Liver (tissue), 10 donors: ENCODE measurements around the gene MED22. TPM values are rescaled to one million over a fixed set of nuclear protein-coding genes. Genes with fewer than 3 reads are reported as not detected.

Source experiments
- DNase-seq: peaks from one replicate; pipeline ENCODE4 v3.0.0-alpha.2; 2017; ENCODE audit warnings: low spot score
- H3K27ac ChIP-seq, 2 donors: one replicate each; pipeline ENCODE4 v1.7.0; 2013; ENCODE audit warnings: inconsistent platforms in 2 of 2, low read length in 2 of 2, control low read depth in 1 of 2, low read depth in 1 of 2, mild to moderate bottlenecking in 1 of 2
- H3K27me3 ChIP-seq, 4 donors: one replicate each; pipeline versions ENCODE4 v1.6.1 to v1.7.0; 2013; ENCODE audit warnings: low read length in 3 of 4, inconsistent platforms in 1 of 4, mild to moderate bottlenecking in 1 of 4, moderate library complexity in 1 of 4; ENCODE audit not compliant: control insufficient read depth in 4 of 4, insufficient read depth in 4 of 4
- H3K36me3 ChIP-seq, 4 donors: one replicate each; pipeline versions ENCODE4 v1.6.1 to v1.7.0; 2013; ENCODE audit warnings: low read length in 3 of 4, mild to moderate bottlenecking in 3 of 4, low read depth in 1 of 4, moderate library complexity in 1 of 4; ENCODE audit not compliant: control insufficient read depth in 4 of 4, insufficient read depth in 3 of 4
- H3K4me1 ChIP-seq, 4 donors: one replicate each; pipeline versions ENCODE4 v1.6.1 to v1.7.0; 2013; ENCODE audit warnings: low read length in 3 of 4, mild to moderate bottlenecking in 3 of 4, moderate library complexity in 1 of 4; ENCODE audit not compliant: control insufficient read depth in 4 of 4, insufficient read depth in 4 of 4
- H3K4me3 ChIP-seq, 3 donors: one replicate each; pipeline versions ENCODE4 v1.6.1 to v1.7.0; 2013; ENCODE audit warnings: low read length in 3 of 3, control low read depth in 1 of 3, low read depth in 1 of 3, mild to moderate bottlenecking in 1 of 3
- H3K9ac ChIP-seq, 2 donors: one replicate each; pipeline ENCODE4 v1.7.0; 2013; ENCODE audit warnings: low read length in 2 of 2, mild to moderate bottlenecking in 2 of 2, moderate library complexity in 2 of 2, control low read depth in 1 of 2, low read depth in 1 of 2
- H3K9me3 ChIP-seq, 4 donors: one replicate each; pipeline versions ENCODE4 v1.6.1 to v1.7.0; 2013; ENCODE audit warnings: low read length in 3 of 4; ENCODE audit not compliant: control insufficient read depth in 4 of 4
- ATF3 ChIP-seq: IDR thresholded peaks from 2 replicates; pipeline ENCODE4 v1.6.1; 2016; ENCODE audit warnings: antibody characterized with exemption
- CTCF ChIP-seq: fragments of 150-350 bp; IDR thresholded peaks from 2 replicates; pipeline ENCODE4 v1.5.1; 2017; ENCODE audit warnings: improper control_type of control experiment, low read depth, low read length; ENCODE audit not compliant: missing input control
- EGR1 ChIP-seq, 2 donors: IDR thresholded peaks; 2 replicates each; pipeline ENCODE4 v1.6.1; 2016 to 2018; ENCODE audit warnings: antibody characterized with exemption in 2 of 2, low read depth in 2 of 2
- HNF4G ChIP-seq: IDR thresholded peaks from 2 replicates; pipeline ENCODE4 v1.6.1; 2016; ENCODE audit warnings: antibody characterized with exemption
- TAF1 ChIP-seq: conservative IDR thresholded peaks from 2 replicates; pipeline ENCODE4 v1.6.1; 2016; ENCODE audit warnings: antibody characterized with exemption, mild to moderate bottlenecking
- WGBS: extraction: QIAGEN DNeasy Blood & Tissue Kit; methylation state at CpG from one replicate; pipeline ENCODE4 v1.1.7; 2013; 5-methylcytosine and 5-hydroxymethylcytosine counted together
- polyA plus RNA-seq, 2 donors: library from polyadenylated mRNA; stranded (reverse) in 1 of 2; unstranded in 1 of 2; fragments of 200-250 nt in 1 of 2; fragments of >200 nt in 1 of 2; fragmentation: Nextera tagmentation in 1 of 2; extraction: Ambion mirVana in 1 of 2; gene quantifications; one replicate each; pipeline versions ENCODE4 v1.2.1 to v1.2.3, GENCODE V29; 2013 to 2015
- small RNA-seq: library from RNA; depleted of rRNA; stranded (forward); fragments of <200 nt; gene quantifications from one replicate; pipeline ENCODE3, GENCODE V24; 2014
- total RNA-seq, 2 donors: library from RNA; depleted of rRNA; stranded (reverse); fragments of >200 nt; gene quantifications; one replicate each; pipeline ENCODE4 v1.2.3, GENCODE V29; 2014
- donor health status: healthy.
- donor health status: healthy.
- donor health status: healthy.
- donor health status: healthy.
- donor health status: healthy.

MED22 gene
- total and polyA plus RNA-seq, 4 donors = 3.1 to 10.3 (median 9.9) TPM

- peaks cover 0 to 2% (median 0%) of the 10 kb centered on the region in 4 donors for H3K27me3 ChIP-seq
- H3K4me1 ChIP-seq = no peaks in the 10 kb centered on the region
- TF ChIP-seq HNF4G = no peak
- no peak for TF ChIP-seq CTCF
- no peak for TF ChIP-seq ATF3
- WGBS = 65% methylated on average over 1 of the region's 1 CpG
- no peak overlapping the region for H3K9ac ChIP-seq
- no peaks in the 10 kb centered on the region for H3K36me3 ChIP-seq
- DNase-seq = no peak
- H3K9me3 ChIP-seq = peaks cover 0 to 3% (median 1%) of the 10 kb centered on the region in 4 donors
- H3K27ac ChIP-seq = no peak overlapping the region
- no peak overlapping the region for H3K4me3 ChIP-seq
Observed at GRCh38 chr9:133294257-133294656, 53.7 kb downstream of the MED22 start.

GRCh38 chr9:133290751-133291302 is 57.1 kb downstream of the MED22 start:
- H3K9me3 ChIP-seq = peaks cover 0 to 3% (median 1%) of the 10 kb centered on the region in 4 donors
- no peak for TF ChIP-seq TAF1
- TF ChIP-seq EGR1 (IDR thresholded peaks at IDR 0.05; ENCODE audit: low read depth in 2 of 2) = no peak
- no peak overlapping the region for H3K4me3 ChIP-seq
- peaks cover 0 to 2% (median 0%) of the 10 kb centered on the region in 4 donors for H3K27me3 ChIP-seq
- no peak overlapping the region for H3K9ac ChIP-seq
- H3K36me3 ChIP-seq = no peaks in the 10 kb centered on the region
- no peak for DNase-seq
- no peaks in the 10 kb centered on the region for H3K4me1 ChIP-seq
- 94% methylated on average over 2 of the region's 2 CpGs for WGBS
- H3K27ac ChIP-seq = no peak overlapping the region

Small RNAs within 50 kb of the gene (small RNA-seq; reads per million reads assigned to genes)
- not detected for gene RF00019
- gene SNORD24 = not detected
- gene SNORD36A = not detected
- gene SNORD36B = not detected
- not detected for gene SNORD36C

Other genes starting within 250 kb of the MED22 start
- 10 to 100 TPM in 1 of 2 donors, 1 to 10 TPM in 1; 9.5 to 19.0 TPM for gene RALGDS, start 226.9 kb downstream of the MED22 start, total RNA-seq
- gene RALGDS, start 226.9 kb downstream of the MED22 start, polyA plus RNA-seq = 1 to 10 TPM; 1.3 to 5.0 TPM
- gene GBGT1, start 184.2 kb downstream of the MED22 start, total RNA-seq = 10 to 100 TPM in 1 of 2 donors, 1 to 10 TPM in 1; 3.4 to 25.7 TPM
- 1 to 10 TPM in 1 of 2 donors, under 1 TPM in 1; 0.33 to 1.2 TPM for gene GBGT1, start 184.2 kb downstream of the MED22 start, polyA plus RNA-seq
- gene OBP2B, start 138.9 kb downstream of the MED22 start, total RNA-seq = not detected
- not detected for gene OBP2B, start 138.9 kb downstream of the MED22 start, polyA plus RNA-seq
- gene ABO, start 72.9 kb downstream of the MED22 start, total RNA-seq = under 1 TPM; 0.08 to 0.75 TPM
- under 1 TPM in 1 of 2 donors, not detected in 1; 0.10 TPM for gene ABO, start 72.9 kb downstream of the MED22 start, polyA plus RNA-seq
- 1 to 10 TPM; 4.9 to 9.4 TPM for gene SURF6, start 11.9 kb downstream of the MED22 start, total RNA-seq
- 10 to 100 TPM in 1 of 2 donors, 1 to 10 TPM in 1; 4.1 to 12.9 TPM for gene SURF6, start 11.9 kb downstream of the MED22 start, polyA plus RNA-seq
- 100 to 1,000 TPM; 571 to 930 TPM for gene RPL7A, start 87 bp upstream of the MED22 start, total RNA-seq
- 100 to 1,000 TPM; 215 to 837 TPM for gene RPL7A, start 87 bp upstream of the MED22 start, polyA plus RNA-seq
- gene SURF1, start 8.4 kb upstream of the MED22 start, total RNA-seq = 10 to 100 TPM; 20.7 to 42.8 TPM
- 100 to 1,000 TPM in 1 of 2 donors, 10 to 100 TPM in 1; 58.3 to 106 TPM for gene SURF1, start 8.4 kb upstream of the MED22 start, polyA plus RNA-seq
- 10 to 100 TPM in 1 of 2 donors, 1 to 10 TPM in 1; 6.0 to 13.5 TPM for gene SURF2, start 8.4 kb upstream of the MED22 start, total RNA-seq
- 10 to 100 TPM; 13.9 to 15.8 TPM for gene SURF2, start 8.4 kb upstream of the MED22 start, polyA plus RNA-seq
- gene SURF4, start 27.9 kb upstream of the MED22 start, total RNA-seq = 100 to 1,000 TPM; 196 to 386 TPM
- 100 to 1,000 TPM; 142 to 238 TPM for gene SURF4, start 27.9 kb upstream of the MED22 start, polyA plus RNA-seq
- under 1 TPM; 0.25 to 0.37 TPM for gene STKLD1, start 28.2 kb upstream of the MED22 start, total RNA-seq
- under 1 TPM; 0.28 to 0.85 TPM for gene STKLD1, start 28.2 kb upstream of the MED22 start, polyA plus RNA-seq
- gene REXO4, start 69.9 kb upstream of the MED22 start, total RNA-seq = 1 to 10 TPM; 8.7 to 9.5 TPM
- gene REXO4, start 69.9 kb upstream of the MED22 start, polyA plus RNA-seq = 10 to 100 TPM in 1 of 2 donors, 1 to 10 TPM in 1; 7.4 to 12.1 TPM
- gene ADAMTS13, start 74.2 kb upstream of the MED22 start, total RNA-seq = 10 to 100 TPM in 1 of 2 donors, 1 to 10 TPM in 1; 6.5 to 11.5 TPM
- 10 to 100 TPM in 1 of 2 donors, 1 to 10 TPM in 1; 9.2 to 13.3 TPM for gene ADAMTS13, start 74.2 kb upstream of the MED22 start, polyA plus RNA-seq
- 10 to 100 TPM; 10.1 to 26.8 TPM for gene CACFD1, start 111.8 kb upstream of the MED22 start, total RNA-seq
- gene CACFD1, start 111.8 kb upstream of the MED22 start, polyA plus RNA-seq = 10 to 100 TPM; 26.0 to 34.5 TPM
- 1 to 10 TPM; 2.7 to 3.9 TPM for gene SLC2A6, start 131.0 kb upstream of the MED22 start, total RNA-seq
- 1 to 10 TPM; 1.7 to 1.9 TPM for gene SLC2A6, start 131.0 kb upstream of the MED22 start, polyA plus RNA-seq
- not detected for gene MYMK, start 176.8 kb upstream of the MED22 start, total RNA-seq
- not detected for gene MYMK, start 176.8 kb upstream of the MED22 start, polyA plus RNA-seq
- gene ADAMTSL2, start 186.6 kb upstream of the MED22 start, total RNA-seq = 10 to 100 TPM in 1 of 2 donors, 1 to 10 TPM in 1; 1.8 to 18.2 TPM
- gene ADAMTSL2, start 186.6 kb upstream of the MED22 start, polyA plus RNA-seq = 10 to 100 TPM in 1 of 2 donors, 1 to 10 TPM in 1; 3.8 to 11.6 TPM